Mesothelial cell of epicardium (in vitro differentiated cells): ENCODE results near the gene ADGRG3. TPM values are rescaled to one million over a fixed set of nuclear protein-coding genes. Genes with fewer than 3 reads are reported as not detected.

ENCODE experiments used
- DNase-seq, 2 experiments: peaks; one replicate each; pipeline ENCODE4 v3.0.0; 2021; ENCODE audit warnings: low spot score in 2 of 2; ENCODE audit not compliant: unreplicated experiment in 2 of 2
- H3K27ac Mint-ChIP-seq: 2 replicates; pipeline ENCODE4 v1.8.0; 2021; ENCODE audit warnings: mixed read lengths
- H3K27me3 Mint-ChIP-seq: 2 replicates; pipeline ENCODE4 v1.8.0; 2021; ENCODE audit warnings: low read depth, mixed read lengths
- H3K36me3 Mint-ChIP-seq: 2 replicates; pipeline ENCODE4 v1.8.0; 2021; ENCODE audit warnings: mixed read lengths
- H3K4me1 Mint-ChIP-seq: 2 replicates; pipeline ENCODE4 v1.8.0; 2021; ENCODE audit warnings: mixed read lengths
- H3K4me3 Mint-ChIP-seq: 2 replicates; pipeline ENCODE4 v1.8.0; 2021; ENCODE audit warnings: mild to moderate bottlenecking, moderate library complexity, mixed read lengths
- H3K9me3 Mint-ChIP-seq: 2 replicates; pipeline ENCODE4 v1.8.0; 2021; ENCODE audit warnings: mixed read lengths
- total RNA-seq: library from RNA; stranded (reverse); gene quantifications from 3 replicates; pipeline ENCODE4 v1.2.1, GENCODE V29; 2021
- TF ChIP-seq, protein P1 (sequence below): fragments of 200-600 bp; sonication (generic); IDR thresholded peaks from one replicate; pipeline ENCODE4 v1.5.0; 2021; ENCODE audit warnings: antibody characterized with exemption; ENCODE audit not compliant: unreplicated experiment

The ADGRG3 gene
- total RNA-seq, 1 donor from 2014 or later, result not detected

GRCh38 chr16:57700781-57701551, 32.9 kb downstream of the ADGRG3 start:
- H3K4me1 Mint-ChIP-seq, result peaks cover 16% of the 10 kb centered on the region
- TF ChIP-seq, protein P1, sequence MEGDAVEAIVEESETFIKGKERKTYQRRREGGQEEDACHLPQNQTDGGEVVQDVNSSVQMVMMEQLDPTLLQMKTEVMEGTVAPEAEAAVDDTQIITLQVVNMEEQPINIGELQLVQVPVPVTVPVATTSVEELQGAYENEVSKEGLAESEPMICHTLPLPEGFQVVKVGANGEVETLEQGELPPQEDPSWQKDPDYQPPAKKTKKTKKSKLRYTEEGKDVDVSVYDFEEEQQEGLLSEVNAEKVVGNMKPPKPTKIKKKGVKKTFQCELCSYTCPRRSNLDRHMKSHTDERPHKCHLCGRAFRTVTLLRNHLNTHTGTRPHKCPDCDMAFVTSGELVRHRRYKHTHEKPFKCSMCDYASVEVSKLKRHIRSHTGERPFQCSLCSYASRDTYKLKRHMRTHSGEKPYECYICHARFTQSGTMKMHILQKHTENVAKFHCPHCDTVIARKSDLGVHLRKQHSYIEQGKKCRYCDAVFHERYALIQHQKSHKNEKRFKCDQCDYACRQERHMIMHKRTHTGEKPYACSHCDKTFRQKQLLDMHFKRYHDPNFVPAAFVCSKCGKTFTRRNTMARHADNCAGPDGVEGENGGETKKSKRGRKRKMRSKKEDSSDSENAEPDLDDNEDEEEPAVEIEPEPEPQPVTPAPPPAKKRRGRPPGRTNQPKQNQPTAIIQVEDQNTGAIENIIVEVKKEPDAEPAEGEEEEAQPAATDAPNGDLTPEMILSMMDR, result no peak
- no peaks in the 10 kb centered on the region for H3K36me3 Mint-ChIP-seq
- H3K4me3 Mint-ChIP-seq, result no peak overlapping the region
- H3K27me3 Mint-ChIP-seq, result no peaks in the 10 kb centered on the region
- DNase-seq, result no peak
- no peaks in the 10 kb centered on the region for H3K9me3 Mint-ChIP-seq
- peak overlapping the region; percentile 71 for H3K27ac Mint-ChIP-seq

DNA sequence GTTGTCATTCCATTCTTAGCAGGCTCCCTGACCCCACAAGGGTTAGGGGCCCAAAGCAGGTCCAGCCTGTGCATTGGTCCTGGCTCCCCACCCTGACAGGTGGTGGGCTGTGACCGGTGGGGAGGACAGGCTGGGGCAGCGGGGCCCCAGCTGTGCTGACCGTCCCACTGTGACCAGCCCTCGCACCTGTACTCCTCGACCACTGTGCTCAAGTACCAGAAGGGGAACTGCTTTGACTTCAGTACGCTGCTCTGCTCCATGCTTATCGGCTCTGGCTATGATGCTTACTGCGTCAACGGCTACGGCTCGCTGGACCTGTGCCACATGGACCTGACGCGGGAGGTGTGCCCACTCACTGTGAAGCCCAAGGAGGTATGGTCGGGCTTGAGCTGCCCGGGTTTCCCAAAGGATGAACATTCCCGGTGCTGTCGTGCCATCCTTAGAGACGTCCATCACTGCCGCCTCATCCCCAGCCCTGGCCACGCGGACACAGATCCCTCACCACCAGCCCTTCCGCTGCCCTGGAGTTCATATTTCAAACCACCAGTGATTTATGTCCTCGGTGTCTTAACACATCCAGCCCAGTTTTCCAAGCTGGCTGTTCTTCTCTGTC, 33.8 kb downstream of the ADGRG3 start:
- Mint-ChIP-seq H3K27me3 (no peaks in the 10 kb centered on the region), H3K36me3 (no peaks in the 10 kb centered on the region), H3K9me3 (no peaks in the 10 kb centered on the region), H3K4me1 (peaks cover 16% of the 10 kb centered on the region), H3K4me3 (no peak overlapping the region), H3K27ac (peak overlapping the region; percentile 22)
- TF ChIP-seq, protein P1, result no peak
- DNase-seq, result no peak

- H3K36me3 Mint-ChIP-seq, result no peaks in the 10 kb centered on the region
- no peaks in the 10 kb centered on the region for H3K27me3 Mint-ChIP-seq
- TF ChIP-seq, protein P1, result no peak
- no peaks in the 10 kb centered on the region for H3K9me3 Mint-ChIP-seq
- H3K4me3 Mint-ChIP-seq, result no peak overlapping the region
- peaks cover 16% of the 10 kb centered on the region for H3K4me1 Mint-ChIP-seq
- no peak overlapping the region for H3K27ac Mint-ChIP-seq
- DNase-seq, result no peak
Observed at GRCh38 chr16:57703416-57704010, 35.4 kb downstream of the ADGRG3 start.

DNA sequence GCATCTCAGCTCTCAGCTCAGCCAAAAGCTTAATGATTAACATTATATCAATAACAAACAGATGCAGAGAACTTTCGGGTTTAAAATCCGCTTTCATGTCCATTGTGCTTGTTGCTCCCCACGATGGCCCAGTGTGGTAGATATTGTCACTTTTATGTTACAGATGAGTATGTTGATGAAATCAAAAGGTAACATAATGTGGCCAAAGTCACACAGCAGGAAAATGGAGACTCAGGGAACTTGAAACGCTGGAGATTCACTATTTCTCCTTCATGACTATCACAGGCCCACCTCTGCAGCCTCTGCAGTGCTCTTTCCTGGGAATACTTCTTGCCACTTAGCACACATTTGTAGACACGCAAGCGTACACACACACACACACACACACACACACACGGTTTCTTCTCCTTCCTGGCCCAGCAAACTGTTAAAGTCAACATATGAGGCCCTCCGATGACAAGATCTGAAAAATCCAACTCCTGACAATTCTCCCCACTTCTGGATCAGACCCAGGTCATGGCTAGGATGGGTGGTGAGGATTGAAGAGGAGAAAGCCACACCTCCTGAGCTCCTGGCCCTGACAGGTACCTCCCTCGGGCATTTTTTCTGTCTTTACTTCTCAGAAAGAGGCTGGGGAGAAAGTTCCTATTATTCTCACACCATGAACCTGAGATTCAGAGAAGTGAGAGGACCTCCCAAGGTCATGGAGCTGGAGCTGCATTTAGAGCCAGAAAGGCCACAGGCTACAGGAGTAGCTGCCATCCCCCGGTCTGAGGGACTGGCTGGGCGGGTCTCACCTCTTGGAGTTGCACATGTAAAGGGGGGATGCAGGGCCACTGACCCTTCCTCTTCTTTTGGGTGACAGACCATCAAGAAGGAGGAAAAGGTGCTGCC, 36.2 kb downstream of the ADGRG3 start:
- no peak for DNase-seq
- Mint-ChIP-seq H3K27me3 (no peaks in the 10 kb centered on the region), H3K27ac (no peak overlapping the region), H3K4me1 (peaks cover 16% of the 10 kb centered on the region), H3K36me3 (no peaks in the 10 kb centered on the region), H3K9me3 (no peaks in the 10 kb centered on the region), H3K4me3 (no peak overlapping the region)
- TF ChIP-seq, protein P1, result no peak

- Mint-ChIP-seq H3K27ac (no peak overlapping the region), H3K4me1 (peaks cover 16% of the 10 kb centered on the region), H3K9me3 (no peaks in the 10 kb centered on the region), H3K27me3 (peaks cover under 1% of the 10 kb centered on the region), H3K36me3 (no peaks in the 10 kb centered on the region), H3K4me3 (no peak overlapping the region)
- TF ChIP-seq, protein P1, result no peak
- no peak for DNase-seq
Observed at GRCh38 chr16:57704905-57705852, 37.1 kb downstream of the ADGRG3 start.
